HepG2 (cell line): Measurements from ENCODE around the gene GLIS2. TPM values are rescaled to one million over a fixed set of nuclear protein-coding genes. Genes with fewer than 3 reads are reported as not detected.

Experiments used
- KMT2B ChIP-seq: IDR thresholded peaks from 2 replicates; pipeline ENCODE4 v1.6.1; 2016; ENCODE audit warnings: missing genetic modification reagents, missing compliant biosample characterization
- MTF2 ChIP-seq: sonication (generic); formaldehyde crosslinking; IDR thresholded peaks from 2 replicates; pipeline ENCODE4 v1.5.0; 2020; ENCODE audit warnings: missing genetic modification reagents, borderline replicate concordance
- ZBTB7B ChIP-seq: sonication (generic); formaldehyde crosslinking; IDR thresholded peaks from 2 replicates; pipeline ENCODE4 v1.4.0; 2020; ENCODE audit warnings: missing genetic modification reagents
- ZNF546 ChIP-seq: sonication (generic); formaldehyde crosslinking; conservative IDR thresholded peaks from 2 replicates; pipeline ENCODE4 v1.8.1; 2023; ENCODE audit warnings: mild to moderate bottlenecking, missing genetic modification reagents
- ZNF547 ChIP-seq: sonication (generic); formaldehyde crosslinking; IDR thresholded peaks from 2 replicates; pipeline ENCODE4 v1.5.1; 2020; ENCODE audit warnings: mild to moderate bottlenecking, missing genetic modification reagents
- ZNF577 ChIP-seq: sonication (generic); formaldehyde crosslinking; IDR thresholded peaks from 2 replicates; pipeline ENCODE4 v1.4.0; 2020; ENCODE audit warnings: mild to moderate bottlenecking, low read depth, missing genetic modification reagents, borderline replicate concordance
- ZNF776 ChIP-seq: sonication (generic); formaldehyde crosslinking; IDR thresholded peaks from 2 replicates; pipeline ENCODE4 v1.4.0; 2020; ENCODE audit warnings: mild to moderate bottlenecking, missing genetic modification reagents
- polyA plus RNA-seq, 8 experiments: library from polyadenylated mRNA; depleted of rRNA in 3 of 8; stranded (reverse) in 7 of 8; unstranded in 1 of 8; fragments of >200 nt; fragmentation: Illumina TruSeq in 4 of 8; extraction: Trizol in 4 of 8; gene quantifications; 2 replicates each; pipeline versions ENCODE4 v1.2.1 to v1.2.3, GENCODE V29; 2011 to 2016; ENCODE audit warnings: low read depth in 4 of 8, missing spikeins in 1 of 8, mixed read lengths in 1 of 8; ENCODE audit not compliant: insufficient read depth in 1 of 8
- total RNA-seq, 5 experiments: library from RNA; depleted of rRNA; stranded (reverse); fragments of >200 nt; fragmentation: Illumina TruSeq; extraction: Trizol; gene quantifications; 2 replicates each; pipeline ENCODE4 v1.2.3, GENCODE V29; 2016; ENCODE audit warnings: low read depth in 1 of 5
- TF ChIP-seq, protein P1 (sequence below): sonication (generic); formaldehyde crosslinking; IDR thresholded peaks from 2 replicates; pipeline ENCODE4 v1.4.0; 2020; ENCODE audit warnings: missing genetic modification reagents
- TF ChIP-seq, protein P2 (sequence below): sonication (generic); formaldehyde crosslinking; IDR thresholded peaks from 2 replicates; pipeline ENCODE4 v1.4.0; 2020; ENCODE audit warnings: mild to moderate bottlenecking, low read depth, missing genetic modification reagents
- TF ChIP-seq, protein P3 (sequence below): sonication (generic); formaldehyde crosslinking; IDR thresholded peaks from 2 replicates; pipeline ENCODE4 v1.4.0; 2020; ENCODE audit warnings: mild to moderate bottlenecking, missing genetic modification reagents
- TF ChIP-seq, protein P4 (sequence below): sonication (generic); formaldehyde crosslinking; IDR thresholded peaks from 2 replicates; pipeline ENCODE4 v1.4.0; 2020; ENCODE audit warnings: missing genetic modification reagents, borderline replicate concordance
- TF ChIP-seq, protein P5 (sequence below): IDR thresholded peaks from 2 replicates; pipeline ENCODE4 v1.6.1; 2016; ENCODE audit warnings: low read depth, borderline replicate concordance

Gene GLIS2
- total and polyA plus RNA-seq, 2 of the 13 experiments (the other 11 are each of a cell fraction or from before 2014, with no cell fraction given) = 0.28 to 0.29 TPM

DNA sequence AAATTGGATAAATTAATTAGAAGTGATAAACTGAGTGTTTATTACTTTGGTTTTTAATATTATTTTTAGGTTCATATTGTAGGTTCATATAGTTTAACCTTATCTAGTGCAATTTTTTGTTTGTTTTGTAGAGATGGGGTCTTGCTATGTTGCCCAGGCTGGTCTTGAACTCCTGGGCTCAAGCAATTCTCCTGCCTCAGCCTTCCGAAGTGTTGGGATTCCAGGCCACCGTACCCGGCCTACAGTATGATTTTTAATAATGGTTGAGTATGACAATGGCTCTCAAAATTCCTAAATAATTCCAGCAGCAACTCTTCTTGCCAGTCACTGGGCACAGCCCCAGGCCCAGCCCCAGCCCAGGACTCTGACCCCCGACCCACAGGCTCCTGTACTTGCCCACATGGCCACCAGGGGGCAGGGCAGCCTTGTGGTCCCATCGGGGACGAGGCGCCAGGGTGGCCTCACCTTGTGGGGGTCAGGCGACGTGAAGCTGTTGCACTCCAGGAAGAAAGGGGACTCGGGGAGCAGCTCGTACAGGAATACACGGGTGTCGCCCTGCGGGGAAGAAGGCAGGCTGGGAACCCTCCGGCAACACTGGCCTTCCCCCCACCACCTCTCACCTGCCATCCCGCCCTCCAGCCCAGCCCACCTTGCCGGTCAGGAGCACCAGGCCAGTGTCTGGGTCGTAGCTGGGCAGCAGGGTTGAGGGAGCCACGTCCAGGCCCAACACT is 43.1 kb downstream of the GLIS2 start (continued):
- TF ChIP-seq, protein P1, sequence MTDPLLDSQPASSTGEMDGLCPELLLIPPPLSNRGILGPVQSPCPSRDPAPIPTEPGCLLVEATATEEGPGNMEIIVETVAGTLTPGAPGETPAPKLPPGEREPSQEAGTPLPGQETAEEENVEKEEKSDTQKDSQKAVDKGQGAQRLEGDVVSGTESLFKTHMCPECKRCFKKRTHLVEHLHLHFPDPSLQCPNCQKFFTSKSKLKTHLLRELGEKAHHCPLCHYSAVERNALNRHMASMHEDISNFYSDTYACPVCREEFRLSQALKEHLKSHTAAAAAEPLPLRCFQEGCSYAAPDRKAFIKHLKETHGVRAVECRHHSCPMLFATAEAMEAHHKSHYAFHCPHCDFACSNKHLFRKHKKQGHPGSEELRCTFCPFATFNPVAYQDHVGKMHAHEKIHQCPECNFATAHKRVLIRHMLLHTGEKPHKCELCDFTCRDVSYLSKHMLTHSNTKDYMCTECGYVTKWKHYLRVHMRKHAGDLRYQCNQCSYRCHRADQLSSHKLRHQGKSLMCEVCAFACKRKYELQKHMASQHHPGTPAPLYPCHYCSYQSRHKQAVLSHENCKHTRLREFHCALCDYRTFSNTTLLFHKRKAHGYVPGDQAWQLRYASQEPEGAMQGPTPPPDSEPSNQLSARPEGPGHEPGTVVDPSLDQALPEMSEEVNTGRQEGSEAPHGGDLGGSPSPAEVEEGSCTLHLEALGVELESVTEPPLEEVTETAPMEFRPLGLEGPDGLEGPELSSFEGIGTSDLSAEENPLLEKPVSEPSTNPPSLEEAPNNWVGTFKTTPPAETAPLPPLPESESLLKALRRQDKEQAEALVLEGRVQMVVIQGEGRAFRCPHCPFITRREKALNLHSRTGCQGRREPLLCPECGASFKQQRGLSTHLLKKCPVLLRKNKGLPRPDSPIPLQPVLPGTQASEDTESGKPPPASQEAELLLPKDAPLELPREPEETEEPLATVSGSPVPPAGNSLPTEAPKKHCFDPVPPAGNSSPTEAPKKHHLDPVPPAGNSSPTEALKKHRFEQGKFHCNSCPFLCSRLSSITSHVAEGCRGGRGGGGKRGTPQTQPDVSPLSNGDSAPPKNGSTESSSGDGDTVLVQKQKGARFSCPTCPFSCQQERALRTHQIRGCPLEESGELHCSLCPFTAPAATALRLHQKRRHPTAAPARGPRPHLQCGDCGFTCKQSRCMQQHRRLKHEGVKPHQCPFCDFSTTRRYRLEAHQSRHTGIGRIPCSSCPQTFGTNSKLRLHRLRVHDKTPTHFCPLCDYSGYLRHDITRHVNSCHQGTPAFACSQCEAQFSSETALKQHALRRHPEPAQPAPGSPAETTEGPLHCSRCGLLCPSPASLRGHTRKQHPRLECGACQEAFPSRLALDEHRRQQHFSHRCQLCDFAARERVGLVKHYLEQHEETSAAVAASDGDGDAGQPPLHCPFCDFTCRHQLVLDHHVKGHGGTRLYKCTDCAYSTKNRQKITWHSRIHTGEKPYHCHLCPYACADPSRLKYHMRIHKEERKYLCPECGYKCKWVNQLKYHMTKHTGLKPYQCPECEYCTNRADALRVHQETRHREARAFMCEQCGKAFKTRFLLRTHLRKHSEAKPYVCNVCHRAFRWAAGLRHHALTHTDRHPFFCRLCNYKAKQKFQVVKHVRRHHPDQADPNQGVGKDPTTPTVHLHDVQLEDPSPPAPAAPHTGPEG (CRISPR knock-in tag) = no peak
- no peak for TF ChIP-seq ZNF577
- TF ChIP-seq, protein P2, sequence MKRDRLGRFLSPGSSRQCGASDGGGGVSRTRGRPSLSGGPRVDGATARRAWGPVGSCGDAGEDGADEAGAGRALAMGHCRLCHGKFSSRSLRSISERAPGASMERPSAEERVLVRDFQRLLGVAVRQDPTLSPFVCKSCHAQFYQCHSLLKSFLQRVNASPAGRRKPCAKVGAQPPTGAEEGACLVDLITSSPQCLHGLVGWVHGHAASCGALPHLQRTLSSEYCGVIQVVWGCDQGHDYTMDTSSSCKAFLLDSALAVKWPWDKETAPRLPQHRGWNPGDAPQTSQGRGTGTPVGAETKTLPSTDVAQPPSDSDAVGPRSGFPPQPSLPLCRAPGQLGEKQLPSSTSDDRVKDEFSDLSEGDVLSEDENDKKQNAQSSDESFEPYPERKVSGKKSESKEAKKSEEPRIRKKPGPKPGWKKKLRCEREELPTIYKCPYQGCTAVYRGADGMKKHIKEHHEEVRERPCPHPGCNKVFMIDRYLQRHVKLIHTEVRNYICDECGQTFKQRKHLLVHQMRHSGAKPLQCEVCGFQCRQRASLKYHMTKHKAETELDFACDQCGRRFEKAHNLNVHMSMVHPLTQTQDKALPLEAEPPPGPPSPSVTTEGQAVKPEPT (CRISPR knock-in tag) = no peak
- TF ChIP-seq, protein P3, sequence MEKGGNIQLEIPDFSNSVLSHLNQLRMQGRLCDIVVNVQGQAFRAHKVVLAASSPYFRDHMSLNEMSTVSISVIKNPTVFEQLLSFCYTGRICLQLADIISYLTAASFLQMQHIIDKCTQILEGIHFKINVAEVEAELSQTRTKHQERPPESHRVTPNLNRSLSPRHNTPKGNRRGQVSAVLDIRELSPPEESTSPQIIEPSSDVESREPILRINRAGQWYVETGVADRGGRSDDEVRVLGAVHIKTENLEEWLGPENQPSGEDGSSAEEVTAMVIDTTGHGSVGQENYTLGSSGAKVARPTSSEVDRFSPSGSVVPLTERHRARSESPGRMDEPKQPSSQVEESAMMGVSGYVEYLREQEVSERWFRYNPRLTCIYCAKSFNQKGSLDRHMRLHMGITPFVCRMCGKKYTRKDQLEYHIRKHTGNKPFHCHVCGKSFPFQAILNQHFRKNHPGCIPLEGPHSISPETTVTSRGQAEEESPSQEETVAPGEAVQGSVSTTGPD = no peak
- no peak for TF ChIP-seq MTF2 (CRISPR knock-in tag)
- TF ChIP-seq, protein P4, sequence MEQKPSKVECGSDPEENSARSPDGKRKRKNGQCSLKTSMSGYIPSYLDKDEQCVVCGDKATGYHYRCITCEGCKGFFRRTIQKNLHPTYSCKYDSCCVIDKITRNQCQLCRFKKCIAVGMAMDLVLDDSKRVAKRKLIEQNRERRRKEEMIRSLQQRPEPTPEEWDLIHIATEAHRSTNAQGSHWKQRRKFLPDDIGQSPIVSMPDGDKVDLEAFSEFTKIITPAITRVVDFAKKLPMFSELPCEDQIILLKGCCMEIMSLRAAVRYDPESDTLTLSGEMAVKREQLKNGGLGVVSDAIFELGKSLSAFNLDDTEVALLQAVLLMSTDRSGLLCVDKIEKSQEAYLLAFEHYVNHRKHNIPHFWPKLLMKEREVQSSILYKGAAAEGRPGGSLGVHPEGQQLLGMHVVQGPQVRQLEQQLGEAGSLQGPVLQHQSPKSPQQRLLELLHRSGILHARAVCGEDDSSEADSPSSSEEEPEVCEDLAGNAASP (CRISPR knock-in tag) = peak; percentile 71; the same call in 1 of the 2 replicates
- TF ChIP-seq ZNF546 = no peak
- TF ChIP-seq ZNF776 (CRISPR knock-in tag) = no peak
- TF ChIP-seq, protein P5, sequence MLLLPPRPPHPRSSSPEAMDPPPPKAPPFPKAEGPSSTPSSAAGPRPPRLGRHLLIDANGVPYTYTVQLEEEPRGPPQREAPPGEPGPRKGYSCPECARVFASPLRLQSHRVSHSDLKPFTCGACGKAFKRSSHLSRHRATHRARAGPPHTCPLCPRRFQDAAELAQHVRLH (CRISPR knock-in tag) = 0 out of 2 replicates have a peak, but pooled peaks have one; percentile 68
- no peak for TF ChIP-seq KMT2B (CRISPR knock-in tag)
- no peak for TF ChIP-seq ZNF547 (CRISPR knock-in tag)
- TF ChIP-seq ZBTB7B (CRISPR knock-in tag) = 0 out of 2 replicates have a peak, but pooled peaks have one; percentile 19
